ENCODE results near the gene CGNL1.

GRCh38 chr15:57505949-57506391 is 129.7 kb downstream of the CGNL1 start:
- no peak for TF ChIP-seq POLR2A (IDR thresholded peaks at IDR 0.05; ENCODE audit: low read depth)
- TF ChIP-seq CTCF (IDR thresholded peaks at IDR 0.05), result no peak

Data from esophagus muscularis mucosa (tissue), 3 donors.